Measurements from ENCODE around the gene SLC5A2.

GRCh38 chr16:31436221-31437045 is 46.5 kb upstream of the SLC5A2 start:
- TF ChIP-seq, protein P1, sequence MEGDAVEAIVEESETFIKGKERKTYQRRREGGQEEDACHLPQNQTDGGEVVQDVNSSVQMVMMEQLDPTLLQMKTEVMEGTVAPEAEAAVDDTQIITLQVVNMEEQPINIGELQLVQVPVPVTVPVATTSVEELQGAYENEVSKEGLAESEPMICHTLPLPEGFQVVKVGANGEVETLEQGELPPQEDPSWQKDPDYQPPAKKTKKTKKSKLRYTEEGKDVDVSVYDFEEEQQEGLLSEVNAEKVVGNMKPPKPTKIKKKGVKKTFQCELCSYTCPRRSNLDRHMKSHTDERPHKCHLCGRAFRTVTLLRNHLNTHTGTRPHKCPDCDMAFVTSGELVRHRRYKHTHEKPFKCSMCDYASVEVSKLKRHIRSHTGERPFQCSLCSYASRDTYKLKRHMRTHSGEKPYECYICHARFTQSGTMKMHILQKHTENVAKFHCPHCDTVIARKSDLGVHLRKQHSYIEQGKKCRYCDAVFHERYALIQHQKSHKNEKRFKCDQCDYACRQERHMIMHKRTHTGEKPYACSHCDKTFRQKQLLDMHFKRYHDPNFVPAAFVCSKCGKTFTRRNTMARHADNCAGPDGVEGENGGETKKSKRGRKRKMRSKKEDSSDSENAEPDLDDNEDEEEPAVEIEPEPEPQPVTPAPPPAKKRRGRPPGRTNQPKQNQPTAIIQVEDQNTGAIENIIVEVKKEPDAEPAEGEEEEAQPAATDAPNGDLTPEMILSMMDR (IDR thresholded peaks at IDR 0.05), result no peak
- TF ChIP-seq POLR2A (IDR thresholded peaks at IDR 0.05), result no peak

All from adrenal gland (tissue), 5 donors.